GM12878 (cell line): ENCODE measurements around the gene RNASE2. TPM values are rescaled to one million over a fixed set of nuclear protein-coding genes. Genes with fewer than 3 reads are reported as not detected.
A peak's percentile ranks its signal among the peaks of the same experiment; 100 is the strongest.

Source experiments
- ATF7 ChIP-seq: fragments of 450-650 bp; IDR thresholded peaks from 2 replicates; pipeline ENCODE4 v1.6.1; 2016; ENCODE audit warnings: low read depth, mild to moderate bottlenecking
- BMI1 ChIP-seq: fragments of 450-650 bp; IDR thresholded peaks from 2 replicates; pipeline ENCODE4 v1.6.1; 2016; ENCODE audit warnings: mild to moderate bottlenecking, moderate library complexity, borderline replicate concordance
- CHD2 ChIP-seq: IDR thresholded peaks from 2 replicates; pipeline ENCODE4 v1.6.1; 2011; ENCODE audit warnings: low read depth, low read length, improper control_type of control experiment, borderline replicate concordance
- CREM ChIP-seq: IDR thresholded peaks from 2 replicates; pipeline ENCODE4 v1.6.1; 2014; ENCODE audit warnings: antibody characterized with exemption, low read depth
- IKZF2 ChIP-seq, 2 experiments: fragments of 450-650 bp; IDR thresholded peaks; 2 replicates each; pipeline ENCODE4 v1.6.1; 2017; ENCODE audit warnings: mild to moderate bottlenecking in 2 of 2, moderate library complexity in 2 of 2
- IRF4 ChIP-seq: IDR thresholded peaks from 2 replicates; pipeline ENCODE4 v1.6.1; 2011; ENCODE audit warnings: low read depth, low read length
- MYB ChIP-seq: fragments of 150-350 bp; IDR thresholded peaks from 2 replicates; pipeline ENCODE4 v1.6.1; 2014; ENCODE audit warnings: mild to moderate bottlenecking, low read depth, low read length, borderline replicate concordance
- RAD21 ChIP-seq: IDR thresholded peaks from 2 replicates; pipeline ENCODE4 v1.6.1; 2011; ENCODE audit warnings: mild to moderate bottlenecking, low read depth, low read length, moderate library complexity; ENCODE audit not compliant: insufficient read depth
- RFX5 ChIP-seq: IDR thresholded peaks from 2 replicates; pipeline ENCODE4 v1.6.1; 2011; ENCODE audit warnings: low read depth, low read length, improper control_type of control experiment
- SIX5 ChIP-seq: IDR thresholded peaks from 2 replicates; pipeline ENCODE4 v1.6.1; 2011; ENCODE audit warnings: mild to moderate bottlenecking, low read depth, low read length, moderate library complexity; ENCODE audit not compliant: severe bottlenecking
- SMAD5 ChIP-seq: IDR thresholded peaks from 2 replicates; pipeline ENCODE4 v1.6.1; 2016; ENCODE audit warnings: antibody characterized with exemption, low read depth
- SMARCA5 ChIP-seq: fragments of 450-650 bp; IDR thresholded peaks from 2 replicates; pipeline ENCODE4 v1.6.1; 2017; ENCODE audit warnings: mild to moderate bottlenecking
- SMC3 ChIP-seq: IDR thresholded peaks from 2 replicates; pipeline ENCODE4 v1.6.1; 2011; ENCODE audit warnings: low read length, improper control_type of control experiment, borderline replicate concordance
- SREBF1 ChIP-seq: IDR thresholded peaks from 2 replicates; pipeline ENCODE4 v1.6.1; 2012; ENCODE audit warnings: mild to moderate bottlenecking, low read length
- SREBF2 ChIP-seq: IDR thresholded peaks from 2 replicates; pipeline ENCODE4 v1.6.1; 2012; ENCODE audit warnings: mild to moderate bottlenecking, low read length
- SUZ12 ChIP-seq: fragments of 200-600 bp; sonication (generic); IDR thresholded peaks from one replicate; pipeline ENCODE4 v1.6.1; 2018; ENCODE audit warnings: antibody characterized with exemption, mild to moderate bottlenecking; ENCODE audit not compliant: unreplicated experiment
- TCF3 ChIP-seq: IDR thresholded peaks from 2 replicates; pipeline ENCODE4 v1.6.1; 2012; ENCODE audit warnings: low read depth, mild to moderate bottlenecking, low read length, borderline replicate concordance; ENCODE audit not compliant: insufficient read depth
- YY1 ChIP-seq: IDR thresholded peaks from 2 replicates; pipeline ENCODE4 v1.6.1; 2011; ENCODE audit warnings: low read depth, mild to moderate bottlenecking, low read length
- ZNF384 ChIP-seq: IDR thresholded peaks from 2 replicates; pipeline ENCODE4 v1.6.1; 2012; ENCODE audit warnings: low read depth, mild to moderate bottlenecking, low read length, improper control_type of control experiment, borderline replicate concordance
- polyA plus RNA-seq, 11 experiments: library from polyadenylated mRNA; depleted of rRNA in 4 of 11; unstranded in 6 of 11; stranded (reverse) in 5 of 11; fragments of >200 nt; fragmentation: Nextera tagmentation in 4 of 11; fragmentation: Illumina TruSeq in 1 of 11; extraction: Ambion mirVana in 4 of 11; extraction: Trizol in 1 of 11; gene quantifications; 1 replicate in 1 of 11; 2 replicates in 10 of 11; pipeline versions ENCODE4 v1.2.1 to v1.2.3, GENCODE V29; 2011 to 2016; ENCODE audit warnings: inconsistent platforms in 2 of 11, missing spikeins in 2 of 11, low read depth in 1 of 11
- total RNA-seq, 4 experiments: library from RNA; depleted of rRNA in 3 of 4; stranded (reverse); fragments of >200 nt in 3 of 4; fragmentation: Illumina TruSeq in 1 of 4; extraction: Trizol in 1 of 4; gene quantifications; 2 replicates each; pipeline versions ENCODE4 v1.2.1 to v1.2.3, GENCODE V29; 2013 to 2021
- TF ChIP-seq, protein P1 (sequence below): fragments of 450-650 bp; IDR thresholded peaks from 2 replicates; pipeline ENCODE4 v1.6.1; 2014; ENCODE audit warnings: mild to moderate bottlenecking
- TF ChIP-seq, protein P2 (sequence below): IDR thresholded peaks from 2 replicates; pipeline ENCODE4 v1.6.1; 2011; ENCODE audit warnings: low read depth, mild to moderate bottlenecking, low read length, moderate library complexity, borderline replicate concordance; ENCODE audit errors: extremely low read depth
- TF ChIP-seq, protein P3 (sequence below): IDR thresholded peaks from 2 replicates; pipeline ENCODE4 v1.6.1; 2012; ENCODE audit warnings: low read depth, low read length, improper control_type of control experiment
- TF ChIP-seq, protein P4 (sequence below): fragments of 450-650 bp; formaldehyde crosslinking; IDR thresholded peaks from 2 replicates; pipeline ENCODE4 v1.5.0; 2022; ENCODE audit warnings: mild to moderate bottlenecking, missing genetic modification characterization
- TF ChIP-seq, protein P5 (sequence below): IDR thresholded peaks from 2 replicates; pipeline ENCODE4 v1.6.1; 2012; ENCODE audit warnings: low read depth, low read length, improper control_type of control experiment

The RNASE2 gene
- total and polyA plus RNA-seq, 10 of the 15 experiments (the other 5 are each of a cell fraction or from before 2014, with no cell fraction given), result not detected

DNA sequence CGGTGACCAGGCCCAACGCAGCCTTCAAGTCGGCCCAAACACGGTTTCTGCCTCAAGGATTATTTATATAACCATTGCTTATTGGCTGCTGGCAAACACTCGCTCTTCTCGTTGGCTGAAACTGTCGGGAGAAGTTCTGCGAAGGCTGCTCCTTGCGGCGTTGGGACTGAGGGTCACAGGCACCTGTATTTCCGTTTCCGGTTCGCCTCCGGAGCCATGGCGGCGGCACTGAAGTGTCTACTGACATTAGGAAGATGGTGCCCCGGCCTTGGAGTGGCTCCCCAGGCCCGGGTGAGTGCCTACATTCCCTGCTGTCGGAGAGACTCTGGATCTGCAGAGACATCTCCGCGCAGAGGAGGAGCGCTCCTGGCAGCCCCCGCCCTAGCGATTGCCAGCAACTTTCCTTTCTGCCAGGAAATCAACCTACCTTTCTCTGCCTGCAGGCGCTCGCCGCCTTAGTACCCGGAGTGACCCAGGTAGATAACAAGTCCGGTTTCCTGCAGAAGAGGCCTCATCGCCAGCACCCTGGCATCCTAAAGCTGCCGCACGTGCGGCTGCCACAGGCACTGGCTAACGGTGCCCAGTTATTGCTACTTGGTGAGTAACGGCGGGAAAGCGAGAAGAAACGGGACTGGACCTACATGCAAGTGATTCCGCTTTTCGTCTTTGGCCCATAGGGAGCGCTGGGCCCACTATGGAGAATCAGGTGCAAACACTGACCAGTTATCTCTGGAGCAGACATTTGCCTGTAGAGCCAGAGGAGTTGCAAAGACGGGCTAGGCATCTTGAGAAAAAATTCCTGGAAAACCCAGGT, 34.7 kb downstream of the RNASE2 start, which contains the start of gene METTL17 (continued):
- TF ChIP-seq BMI1 (no peak), SREBF2 (peak; percentile 64), SUZ12 (no peak), IRF4 (no peak), ZNF384 (no peak), SREBF1 (peak; percentile 70; the same call in 1 of the 2 replicates), SMAD5 (0 out of 2 replicates have a peak, but pooled peaks have one; percentile 70), CHD2 (peak; percentile 93), YY1 (peak; percentile 97), CREM (peak; percentile 74), ATF7 (peak; percentile 28; the same call in 1 of the 2 replicates), TCF3 (no peak), MYB (no peak), SIX5 (peak; percentile 79), SMARCA5 (no peak), IKZF2 (IDR thresholded peaks at IDR 0.05) (no peak), SMC3 (no peak), RFX5 (no peak), RAD21 (0 out of 2 replicates have a peak, but pooled peaks have one; percentile 6)
- TF ChIP-seq, protein P1, sequence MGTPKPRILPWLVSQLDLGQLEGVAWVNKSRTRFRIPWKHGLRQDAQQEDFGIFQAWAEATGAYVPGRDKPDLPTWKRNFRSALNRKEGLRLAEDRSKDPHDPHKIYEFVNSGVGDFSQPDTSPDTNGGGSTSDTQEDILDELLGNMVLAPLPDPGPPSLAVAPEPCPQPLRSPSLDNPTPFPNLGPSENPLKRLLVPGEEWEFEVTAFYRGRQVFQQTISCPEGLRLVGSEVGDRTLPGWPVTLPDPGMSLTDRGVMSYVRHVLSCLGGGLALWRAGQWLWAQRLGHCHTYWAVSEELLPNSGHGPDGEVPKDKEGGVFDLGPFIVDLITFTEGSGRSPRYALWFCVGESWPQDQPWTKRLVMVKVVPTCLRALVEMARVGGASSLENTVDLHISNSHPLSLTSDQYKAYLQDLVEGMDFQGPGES, result peak; percentile 82; the same call in 1 of the 2 replicates
- TF ChIP-seq, protein P2, sequence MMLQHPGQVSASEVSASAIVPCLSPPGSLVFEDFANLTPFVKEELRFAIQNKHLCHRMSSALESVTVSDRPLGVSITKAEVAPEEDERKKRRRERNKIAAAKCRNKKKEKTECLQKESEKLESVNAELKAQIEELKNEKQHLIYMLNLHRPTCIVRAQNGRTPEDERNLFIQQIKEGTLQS, result no peak
- TF ChIP-seq, protein P3, sequence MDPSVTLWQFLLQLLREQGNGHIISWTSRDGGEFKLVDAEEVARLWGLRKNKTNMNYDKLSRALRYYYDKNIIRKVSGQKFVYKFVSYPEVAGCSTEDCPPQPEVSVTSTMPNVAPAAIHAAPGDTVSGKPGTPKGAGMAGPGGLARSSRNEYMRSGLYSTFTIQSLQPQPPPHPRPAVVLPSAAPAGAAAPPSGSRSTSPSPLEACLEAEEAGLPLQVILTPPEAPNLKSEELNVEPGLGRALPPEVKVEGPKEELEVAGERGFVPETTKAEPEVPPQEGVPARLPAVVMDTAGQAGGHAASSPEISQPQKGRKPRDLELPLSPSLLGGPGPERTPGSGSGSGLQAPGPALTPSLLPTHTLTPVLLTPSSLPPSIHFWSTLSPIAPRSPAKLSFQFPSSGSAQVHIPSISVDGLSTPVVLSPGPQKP, result peak; percentile 70; the same call in 1 of the 2 replicates
- TF ChIP-seq, protein P4, sequence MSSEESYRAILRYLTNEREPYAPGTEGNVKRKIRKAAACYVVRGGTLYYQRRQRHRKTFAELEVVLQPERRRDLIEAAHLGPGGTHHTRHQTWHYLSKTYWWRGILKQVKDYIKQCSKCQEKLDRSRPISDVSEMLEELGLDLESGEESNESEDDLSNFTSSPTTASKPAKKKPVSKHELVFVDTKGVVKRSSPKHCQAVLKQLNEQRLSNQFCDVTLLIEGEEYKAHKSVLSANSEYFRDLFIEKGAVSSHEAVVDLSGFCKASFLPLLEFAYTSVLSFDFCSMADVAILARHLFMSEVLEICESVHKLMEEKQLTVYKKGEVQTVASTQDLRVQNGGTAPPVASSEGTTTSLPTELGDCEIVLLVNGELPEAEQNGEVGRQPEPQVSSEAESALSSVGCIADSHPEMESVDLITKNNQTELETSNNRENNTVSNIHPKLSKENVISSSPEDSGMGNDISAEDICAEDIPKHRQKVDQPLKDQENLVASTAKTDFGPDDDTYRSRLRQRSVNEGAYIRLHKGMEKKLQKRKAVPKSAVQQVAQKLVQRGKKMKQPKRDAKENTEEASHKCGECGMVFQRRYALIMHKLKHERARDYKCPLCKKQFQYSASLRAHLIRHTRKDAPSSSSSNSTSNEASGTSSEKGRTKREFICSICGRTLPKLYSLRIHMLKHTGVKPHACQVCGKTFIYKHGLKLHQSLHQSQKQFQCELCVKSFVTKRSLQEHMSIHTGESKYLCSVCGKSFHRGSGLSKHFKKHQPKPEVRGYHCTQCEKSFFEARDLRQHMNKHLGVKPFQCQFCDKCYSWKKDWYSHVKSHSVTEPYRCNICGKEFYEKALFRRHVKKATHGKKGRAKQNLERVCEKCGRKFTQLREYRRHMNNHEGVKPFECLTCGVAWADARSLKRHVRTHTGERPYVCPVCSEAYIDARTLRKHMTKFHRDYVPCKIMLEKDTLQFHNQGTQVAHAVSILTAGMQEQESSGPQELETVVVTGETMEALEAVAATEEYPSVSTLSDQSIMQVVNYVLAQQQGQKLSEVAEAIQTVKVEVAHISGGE (CRISPR knock-in tag), result 0 out of 2 replicates have a peak, but pooled peaks have one; percentile 13
- TF ChIP-seq, protein P5, sequence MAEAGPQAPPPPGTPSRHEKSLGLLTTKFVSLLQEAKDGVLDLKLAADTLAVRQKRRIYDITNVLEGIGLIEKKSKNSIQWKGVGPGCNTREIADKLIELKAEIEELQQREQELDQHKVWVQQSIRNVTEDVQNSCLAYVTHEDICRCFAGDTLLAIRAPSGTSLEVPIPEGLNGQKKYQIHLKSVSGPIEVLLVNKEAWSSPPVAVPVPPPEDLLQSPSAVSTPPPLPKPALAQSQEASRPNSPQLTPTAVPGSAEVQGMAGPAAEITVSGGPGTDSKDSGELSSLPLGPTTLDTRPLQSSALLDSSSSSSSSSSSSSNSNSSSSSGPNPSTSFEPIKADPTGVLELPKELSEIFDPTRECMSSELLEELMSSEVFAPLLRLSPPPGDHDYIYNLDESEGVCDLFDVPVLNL, result 0 out of 2 replicates have a peak, but pooled peaks have one; percentile 10
